ENCODE results near the gene INSL3.

The INSL3 gene

GRCh38 chr19:17797424-17798201 is 23.7 kb downstream of the INSL3 start:
- Histone ChIP-seq H3F3A (ENCODE audit: low read depth) (no peaks in the 10 kb centered on the region; the same call in 1 of the 2 replicates), H3K79me2 (ENCODE audit: insufficient read depth, low read length) (no peaks in the 10 kb centered on the region), H3K4me3 (ENCODE audit: low read length, poor library complexity, severe bottlenecking) (no peak overlapping the region), H3K27me3 (ENCODE audit: insufficient read depth, low read length, poor library complexity, severe bottlenecking) (no peaks in the 10 kb centered on the region), H2AFZ (ENCODE audit: low read length) (no peak overlapping the region), H3K9me2 (replicated peaks; ENCODE audit: low read depth, low read length) (no peaks in the 10 kb centered on the region), H3K36me3 (ENCODE audit: insufficient read depth, low read length) (no peaks in the 10 kb centered on the region), H3K9ac (ENCODE audit: low read depth, low read length, poor library complexity, severe bottlenecking) (no peak overlapping the region), H3K4me1 (ENCODE audit: insufficient read depth, low read length, poor library complexity, severe bottlenecking) (peaks cover 12% of the 10 kb centered on the region), H3K4me2 (ENCODE audit: low read depth, low read length, poor library complexity, severe bottlenecking) (no peak overlapping the region), H3K9me3 (ENCODE audit: insufficient read depth, low read depth, low read length) (no peaks in the 10 kb centered on the region), H4K20me1 (ENCODE audit: insufficient read depth, low read length, poor library complexity, severe bottlenecking) (no peaks in the 10 kb centered on the region)
- TF ChIP-seq CTCF (conservative IDR thresholded peaks at IDR 0.05; ENCODE audit: low read length) (no peak), EZH2phosphoT487 (IDR thresholded peaks at IDR 0.05; ENCODE audit: borderline replicate concordance) (no peak)

GRCh38 chr19:17796838-17797423 is 24.4 kb downstream of the INSL3 start:
- H3K9me3 ChIP-seq (ENCODE audit: insufficient read depth, low read depth, low read length), result no peaks in the 10 kb centered on the region
- TF ChIP-seq EZH2phosphoT487 (IDR thresholded peaks at IDR 0.05; ENCODE audit: borderline replicate concordance) (no peak), CTCF (conservative IDR thresholded peaks at IDR 0.05; ENCODE audit: low read length) (no peak)
- H3K36me3 ChIP-seq (ENCODE audit: insufficient read depth, low read length), result no peaks in the 10 kb centered on the region
- no peak overlapping the region for H3K4me3 ChIP-seq (ENCODE audit: low read length, poor library complexity, severe bottlenecking)
- no peak overlapping the region for H3K4me2 ChIP-seq (ENCODE audit: low read depth, low read length, poor library complexity, severe bottlenecking)
- no peaks in the 10 kb centered on the region for H4K20me1 ChIP-seq (ENCODE audit: insufficient read depth, low read length, poor library complexity, severe bottlenecking)
- no peaks in the 10 kb centered on the region for H3K9me2 ChIP-seq (replicated peaks; ENCODE audit: low read depth, low read length)
- H3K79me2 ChIP-seq (ENCODE audit: insufficient read depth, low read length), result no peaks in the 10 kb centered on the region
- H3F3A ChIP-seq (ENCODE audit: low read depth), result peaks cover 3% of the 10 kb centered on the region; the same call in 1 of the 2 replicates
- no peak overlapping the region for H3K9ac ChIP-seq (ENCODE audit: low read depth, low read length, poor library complexity, severe bottlenecking)
- H3K4me1 ChIP-seq (ENCODE audit: insufficient read depth, low read length, poor library complexity, severe bottlenecking), result peaks cover 19% of the 10 kb centered on the region
- no peak overlapping the region for H2AFZ ChIP-seq (ENCODE audit: low read length)
- H3K27me3 ChIP-seq (ENCODE audit: insufficient read depth, low read length, poor library complexity, severe bottlenecking), result no peaks in the 10 kb centered on the region

- no peak overlapping the region for H3K4me2 ChIP-seq (ENCODE audit: low read depth, low read length, poor library complexity, severe bottlenecking)
- H3K4me1 ChIP-seq (ENCODE audit: insufficient read depth, low read length, poor library complexity, severe bottlenecking), result peaks cover 26% of the 10 kb centered on the region
- no peaks in the 10 kb centered on the region for H3K9me3 ChIP-seq (ENCODE audit: insufficient read depth, low read depth, low read length)
- H3K4me3 ChIP-seq (ENCODE audit: low read length, poor library complexity, severe bottlenecking), result no peak overlapping the region
- H3K9me2 ChIP-seq (replicated peaks; ENCODE audit: low read depth, low read length), result no peaks in the 10 kb centered on the region
- H3K27me3 ChIP-seq (ENCODE audit: insufficient read depth, low read length, poor library complexity, severe bottlenecking), result no peaks in the 10 kb centered on the region
- H2AFZ ChIP-seq (ENCODE audit: low read length), result no peak overlapping the region
- no peaks in the 10 kb centered on the region for H3K36me3 ChIP-seq (ENCODE audit: insufficient read depth, low read length)
- H3F3A ChIP-seq (ENCODE audit: low read depth), result peaks cover 8% of the 10 kb centered on the region
- no peak overlapping the region for H3K9ac ChIP-seq (ENCODE audit: low read depth, low read length, poor library complexity, severe bottlenecking)
- no peaks in the 10 kb centered on the region for H4K20me1 ChIP-seq (ENCODE audit: insufficient read depth, low read length, poor library complexity, severe bottlenecking)
- TF ChIP-seq CTCF (conservative IDR thresholded peaks at IDR 0.05; ENCODE audit: low read length) (no peak), EZH2phosphoT487 (IDR thresholded peaks at IDR 0.05; ENCODE audit: borderline replicate concordance) (no peak)
- no peaks in the 10 kb centered on the region for H3K79me2 ChIP-seq (ENCODE audit: insufficient read depth, low read length)
Observed at GRCh38 chr19:17796013-17796837, 25.1 kb downstream of the INSL3 start.
